ENCODE results near the gene PUSL1.

DNA sequence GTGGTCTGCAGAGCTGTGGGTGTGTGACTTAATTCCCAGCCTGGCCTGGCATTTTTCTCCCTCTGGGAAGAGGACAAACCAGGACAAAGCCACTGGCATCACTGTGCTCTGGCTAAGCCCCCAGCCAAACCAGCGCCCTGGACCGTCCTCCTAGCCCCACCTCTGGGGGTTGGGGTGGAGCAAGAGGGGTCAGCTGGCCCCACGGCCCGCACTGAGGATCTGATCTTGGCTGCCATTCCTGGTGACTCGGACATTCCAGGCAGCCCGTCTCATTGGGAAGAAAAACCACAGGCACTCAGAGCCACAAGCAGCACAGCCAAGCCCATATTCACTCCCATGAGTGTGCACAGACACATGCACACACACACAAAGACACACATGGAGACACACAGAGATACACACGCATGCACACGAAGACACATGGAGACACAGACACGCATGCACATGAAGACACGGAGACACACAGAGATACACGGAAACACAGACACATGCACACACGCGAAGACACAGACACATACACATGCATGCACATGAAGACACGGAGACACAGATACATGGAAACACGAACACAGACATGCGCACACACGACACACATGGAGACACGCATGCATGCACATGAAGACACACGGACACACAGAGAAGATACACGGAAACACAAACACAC, 52.2 kb downstream of the PUSL1 start:
- TF ChIP-seq, protein P1, sequence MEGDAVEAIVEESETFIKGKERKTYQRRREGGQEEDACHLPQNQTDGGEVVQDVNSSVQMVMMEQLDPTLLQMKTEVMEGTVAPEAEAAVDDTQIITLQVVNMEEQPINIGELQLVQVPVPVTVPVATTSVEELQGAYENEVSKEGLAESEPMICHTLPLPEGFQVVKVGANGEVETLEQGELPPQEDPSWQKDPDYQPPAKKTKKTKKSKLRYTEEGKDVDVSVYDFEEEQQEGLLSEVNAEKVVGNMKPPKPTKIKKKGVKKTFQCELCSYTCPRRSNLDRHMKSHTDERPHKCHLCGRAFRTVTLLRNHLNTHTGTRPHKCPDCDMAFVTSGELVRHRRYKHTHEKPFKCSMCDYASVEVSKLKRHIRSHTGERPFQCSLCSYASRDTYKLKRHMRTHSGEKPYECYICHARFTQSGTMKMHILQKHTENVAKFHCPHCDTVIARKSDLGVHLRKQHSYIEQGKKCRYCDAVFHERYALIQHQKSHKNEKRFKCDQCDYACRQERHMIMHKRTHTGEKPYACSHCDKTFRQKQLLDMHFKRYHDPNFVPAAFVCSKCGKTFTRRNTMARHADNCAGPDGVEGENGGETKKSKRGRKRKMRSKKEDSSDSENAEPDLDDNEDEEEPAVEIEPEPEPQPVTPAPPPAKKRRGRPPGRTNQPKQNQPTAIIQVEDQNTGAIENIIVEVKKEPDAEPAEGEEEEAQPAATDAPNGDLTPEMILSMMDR (IDR thresholded peaks at IDR 0.05), result no peak
- no peak for TF ChIP-seq EZH2 (IDR thresholded peaks at IDR 0.05; ENCODE audit: borderline replicate concordance, insufficient read depth, low read depth, low read length, poor library complexity, severe bottlenecking)

Measured in B cell (primary cell).